ENCODE data around the gene RHOT2. TPM values are rescaled to one million over a fixed set of nuclear protein-coding genes. Genes with fewer than 3 reads are reported as not detected.

RHOT2 gene
- total and polyA plus RNA-seq, 2 of the 8 experiments (the other 6 are each of a cell fraction or from before 2014, with no cell fraction given), result 149 to 194 TPM

- no peak for TF ChIP-seq GTF2F1 (IDR thresholded peaks at IDR 0.05; ENCODE audit: borderline replicate concordance, low read depth, low read length)
- no peak for TF ChIP-seq JUND (IDR thresholded peaks at IDR 0.05; ENCODE audit: low read length)
- TF ChIP-seq RAD21 (IDR thresholded peaks at IDR 0.05 in 1 of 2, conservative IDR thresholded peaks at IDR 0.05 in 1 of 2; ENCODE audit: low read depth in 2 of 2, low read length in 2 of 2), result no peak
- no peak for TF ChIP-seq POLR2A (IDR thresholded peaks at IDR 0.05; ENCODE audit: control extremely low read depth in 1 of 2, low read depth in 2 of 2, low read length in 2 of 2)
- no peak for TF ChIP-seq KDM5A (IDR thresholded peaks at IDR 0.05; ENCODE audit: low read length)
- no peak for TF ChIP-seq CHD7 (IDR thresholded peaks at IDR 0.05; ENCODE audit: insufficient replicate concordance, low read length)
- no peak for TF ChIP-seq E2F6 (IDR thresholded peaks at IDR 0.05)
- no peak for TF ChIP-seq EZH2 (IDR thresholded peaks at IDR 0.05; ENCODE audit: low read depth, low read length, severe bottlenecking)
- no peak for TF ChIP-seq ASH2L (IDR thresholded peaks at IDR 0.05; ENCODE audit: low read length)
Observed at GRCh38 chr16:637081-638018, 30.6 kb upstream of the RHOT2 start (continued).

Measured in H1 (cell line).